Measurements from ENCODE around the gene TBX3.
"Not testable (repeated sequence)": the region's sequence is repeated elsewhere in the genome, so short reads cannot be mapped to it uniquely, and the experiment has no call there.

TBX3 gene

GRCh38 chr12:114722176-114722575, 38.2 kb upstream of the TBX3 start:
- H3K79me1 ChIP-seq (ENCODE audit: low read depth, low read length); H3K4me3 ChIP-seq (ENCODE audit: low read length in 2 of 2); H2AK5ac ChIP-seq (ENCODE audit: low read depth, low read length); H3K14ac ChIP-seq (ENCODE audit: low read length); H3K4me1 ChIP-seq (ENCODE audit: control insufficient read depth in 2 of 2, insufficient read depth in 1 of 2, low read depth in 1 of 2, low read length in 2 of 2); H3K27me3 ChIP-seq (ENCODE audit: control insufficient read depth in 3 of 3, insufficient read depth in 3 of 3, low read depth in 1 of 3, low read length in 3 of 3); H2BK12ac ChIP-seq (ENCODE audit: low read length); DNase-seq (ENCODE audit: low spot score); H3K27ac ChIP-seq (replicated peaks; ENCODE audit: low read length); H4K8ac ChIP-seq (ENCODE audit: low read depth, low read length); H2BK120ac ChIP-seq (ENCODE audit: low read depth, low read length); H4K91ac ChIP-seq (ENCODE audit: low read depth, low read length, poor library complexity); H3K23ac ChIP-seq (ENCODE audit: low read depth, low read length, poor library complexity); H3K36me3 ChIP-seq (replicated peaks in 1 of 2; ENCODE audit: control insufficient read depth in 2 of 2, insufficient read depth in 2 of 2, low read length in 2 of 2); H3K4ac ChIP-seq (ENCODE audit: low read length); H3K9ac ChIP-seq (ENCODE audit: low read depth, low read length, poor library complexity); H2BK15ac ChIP-seq (ENCODE audit: low read length); H3K4me2 ChIP-seq (ENCODE audit: insufficient read depth, low read length, poor library complexity, severe bottlenecking); H3K18ac ChIP-seq (ENCODE audit: low read length); H2AFZ ChIP-seq (ENCODE audit: low read length); H2BK5ac ChIP-seq (ENCODE audit: low read length); H3K9me3 ChIP-seq (replicated peaks in 1 of 2; ENCODE audit: control insufficient read depth in 2 of 2, insufficient read depth in 1 of 2, low read depth in 1 of 2, low read length in 2 of 2): not testable (repeated sequence)
- WGBS, 2 donors (ENCODE audit: extremely low coverage in 2 of 2, insufficient read length in 2 of 2, insufficient replicate concordance in 1 of 2): no CpG with 5 or more reads among the region's 5 CpGs

- Histone ChIP-seq H3K79me1 (ENCODE audit: low read depth, low read length) (no peaks in the 10 kb centered on the region), H3K23ac (ENCODE audit: low read depth, low read length, poor library complexity) (no peak overlapping the region), H3K9ac (ENCODE audit: low read depth, low read length, poor library complexity) (no peak overlapping the region)
Measured at GRCh38 chr12:114721266-114721665, 37.3 kb upstream of the TBX3 start.

GRCh38 chr12:114713466-114714215, 29.7 kb upstream of the TBX3 start:
- no peak overlapping the region for H2BK12ac ChIP-seq (ENCODE audit: low read length)
- no peak overlapping the region for H2AFZ ChIP-seq (ENCODE audit: low read length)
- H3K9me3 ChIP-seq (replicated peaks in 1 of 2; ENCODE audit: control insufficient read depth in 2 of 2, insufficient read depth in 1 of 2, low read depth in 1 of 2, low read length in 2 of 2): peaks cover 0 to 2% of the 10 kb centered on the region in 2 donors
- H2AK5ac ChIP-seq (ENCODE audit: low read depth, low read length): no peak overlapping the region
- H2BK15ac ChIP-seq (ENCODE audit: low read length): no peak overlapping the region
- peak overlapping the region; percentile 85 for H3K14ac ChIP-seq (ENCODE audit: low read length)
- H3K18ac ChIP-seq (ENCODE audit: low read length): no peak overlapping the region
- no peak overlapping the region for H4K91ac ChIP-seq (ENCODE audit: low read depth, low read length, poor library complexity)
- no peaks in the 10 kb centered on the region for H3K36me3 ChIP-seq (replicated peaks in 1 of 2; ENCODE audit: control insufficient read depth in 2 of 2, insufficient read depth in 2 of 2, low read length in 2 of 2)
- no peak overlapping the region for H2BK5ac ChIP-seq (ENCODE audit: low read length)
- H3K27me3 ChIP-seq (ENCODE audit: control insufficient read depth in 3 of 3, insufficient read depth in 3 of 3, low read depth in 1 of 3, low read length in 3 of 3): peaks cover 0 to 3% (median 0%) of the 10 kb centered on the region in 3 experiments
- H3K4me3 ChIP-seq (ENCODE audit: low read length in 2 of 2): no peak overlapping the region
- no peaks in the 10 kb centered on the region for H3K79me1 ChIP-seq (ENCODE audit: low read depth, low read length)
- H3K4me2 ChIP-seq (ENCODE audit: insufficient read depth, low read length, poor library complexity, severe bottlenecking): no peak overlapping the region
- H3K27ac ChIP-seq (replicated peaks; ENCODE audit: low read length): no peak overlapping the region
- no peak overlapping the region for H2BK120ac ChIP-seq (ENCODE audit: low read depth, low read length)
- H4K8ac ChIP-seq (ENCODE audit: low read depth, low read length): no peak overlapping the region
- WGBS, 2 donors (ENCODE audit: extremely low coverage in 2 of 2, insufficient read length in 2 of 2, insufficient replicate concordance in 1 of 2): no CpG with 5 or more reads among the region's 9 CpGs
- no peak for DNase-seq (ENCODE audit: low spot score)
- H3K4ac ChIP-seq (ENCODE audit: low read length): no peak overlapping the region
- no peak overlapping the region for H3K23ac ChIP-seq (ENCODE audit: low read depth, low read length, poor library complexity)
- peaks cover 0 to 8% of the 10 kb centered on the region in 2 donors for H3K4me1 ChIP-seq (ENCODE audit: control insufficient read depth in 2 of 2, insufficient read depth in 1 of 2, low read depth in 1 of 2, low read length in 2 of 2)
- no peak overlapping the region for H3K9ac ChIP-seq (ENCODE audit: low read depth, low read length, poor library complexity)

More at GRCh38 chr12:114721266-114721665, 37.3 kb upstream of the TBX3 start:
- Histone ChIP-seq H4K91ac (ENCODE audit: low read depth, low read length, poor library complexity) (no peak overlapping the region), H3K4ac (ENCODE audit: low read length) (no peak overlapping the region), H3K4me1 (ENCODE audit: control insufficient read depth in 2 of 2, insufficient read depth in 1 of 2, low read depth in 1 of 2, low read length in 2 of 2) (no peaks in the 10 kb centered on the region), H2BK12ac (ENCODE audit: low read length) (no peak overlapping the region), H3K18ac (ENCODE audit: low read length) (no peak overlapping the region), H3K4me2 (ENCODE audit: insufficient read depth, low read length, poor library complexity, severe bottlenecking) (no peak overlapping the region), H2AK5ac (ENCODE audit: low read depth, low read length) (no peak overlapping the region), H3K9me3 (replicated peaks in 1 of 2; ENCODE audit: control insufficient read depth in 2 of 2, insufficient read depth in 1 of 2, low read depth in 1 of 2, low read length in 2 of 2) (no peaks in the 10 kb centered on the region), H3K27ac (replicated peaks; ENCODE audit: low read length) (no peak overlapping the region), H2BK5ac (ENCODE audit: low read length) (no peak overlapping the region), H3K36me3 (replicated peaks in 1 of 2; ENCODE audit: control insufficient read depth in 2 of 2, insufficient read depth in 2 of 2, low read length in 2 of 2) (no peaks in the 10 kb centered on the region), H4K8ac (ENCODE audit: low read depth, low read length) (no peak overlapping the region), H3K27me3 (ENCODE audit: control insufficient read depth in 3 of 3, insufficient read depth in 3 of 3, low read depth in 1 of 3, low read length in 3 of 3) (no peaks in the 10 kb centered on the region), H2BK120ac (ENCODE audit: low read depth, low read length) (no peak overlapping the region), H3K4me3 (ENCODE audit: low read length in 2 of 2) (no peak overlapping the region), H2AFZ (ENCODE audit: low read length) (no peak overlapping the region), H3K14ac (ENCODE audit: low read length) (no peak overlapping the region), H2BK15ac (ENCODE audit: low read length) (no peak overlapping the region)
- WGBS, 2 donors (ENCODE audit: extremely low coverage in 2 of 2, insufficient read length in 2 of 2, insufficient replicate concordance in 1 of 2): no CpG with 5 or more reads among the region's 7 CpGs
- DNase-seq (ENCODE audit: low spot score): no peak

GRCh38 chr12:114711689-114712152, 27.7 kb upstream of the TBX3 start:
- H3K79me1 ChIP-seq (ENCODE audit: low read depth, low read length): no peaks in the 10 kb centered on the region
- H3K4me1 ChIP-seq (ENCODE audit: control insufficient read depth in 2 of 2, insufficient read depth in 1 of 2, low read depth in 1 of 2, low read length in 2 of 2): peaks cover 0 to 8% of the 10 kb centered on the region in 2 donors
- H3K4me2 ChIP-seq (ENCODE audit: insufficient read depth, low read length, poor library complexity, severe bottlenecking): no peak overlapping the region
- H3K4ac ChIP-seq (ENCODE audit: low read length): no peak overlapping the region
- no peak overlapping the region for H3K4me3 ChIP-seq (ENCODE audit: low read length in 2 of 2)
- no peak overlapping the region for H4K91ac ChIP-seq (ENCODE audit: low read depth, low read length, poor library complexity)
- H3K14ac ChIP-seq (ENCODE audit: low read length): no peak overlapping the region
- H2AFZ ChIP-seq (ENCODE audit: low read length): no peak overlapping the region
- WGBS, 2 donors (ENCODE audit: extremely low coverage in 2 of 2, insufficient read length in 2 of 2, insufficient replicate concordance in 1 of 2): no CpG with 5 or more reads among the region's 4 CpGs
- peaks cover 0 to 3% (median 0%) of the 10 kb centered on the region in 3 experiments for H3K27me3 ChIP-seq (ENCODE audit: control insufficient read depth in 3 of 3, insufficient read depth in 3 of 3, low read depth in 1 of 3, low read length in 3 of 3)
- DNase-seq (ENCODE audit: low spot score): no peak
- H2BK15ac ChIP-seq (ENCODE audit: low read length): no peak overlapping the region
- H3K18ac ChIP-seq (ENCODE audit: low read length): no peak overlapping the region
- no peak overlapping the region for H3K23ac ChIP-seq (ENCODE audit: low read depth, low read length, poor library complexity)
- H3K27ac ChIP-seq (replicated peaks; ENCODE audit: low read length): no peak overlapping the region
- no peak overlapping the region for H2BK5ac ChIP-seq (ENCODE audit: low read length)
- no peaks in the 10 kb centered on the region for H3K36me3 ChIP-seq (replicated peaks in 1 of 2; ENCODE audit: control insufficient read depth in 2 of 2, insufficient read depth in 2 of 2, low read length in 2 of 2)
- no peak overlapping the region for H3K9ac ChIP-seq (ENCODE audit: low read depth, low read length, poor library complexity)
- H4K8ac ChIP-seq (ENCODE audit: low read depth, low read length): no peak overlapping the region
- H2BK12ac ChIP-seq (ENCODE audit: low read length): no peak overlapping the region
- no peak overlapping the region for H2AK5ac ChIP-seq (ENCODE audit: low read depth, low read length)
- H3K9me3 ChIP-seq (replicated peaks in 1 of 2; ENCODE audit: control insufficient read depth in 2 of 2, insufficient read depth in 1 of 2, low read depth in 1 of 2, low read length in 2 of 2): peaks cover 0 to 2% of the 10 kb centered on the region in 2 donors
- no peak overlapping the region for H2BK120ac ChIP-seq (ENCODE audit: low read depth, low read length)

Measured in neuronal stem cell (in vitro differentiated cells).